GM21786 (cell line): ENCODE data around the gene PDE6D.
"Not testable (repeated sequence)": the region's sequence is repeated elsewhere in the genome, so short reads cannot be mapped to it uniquely, and the experiment has no call there.

ENCODE experiments used
- ATAC-seq: cut with Tn5 transposase; IDR thresholded peaks from one replicate; pipeline ENCODE4 v1.9.1; 2021; ENCODE audit not compliant: unreplicated experiment

The PDE6D gene

DNA sequence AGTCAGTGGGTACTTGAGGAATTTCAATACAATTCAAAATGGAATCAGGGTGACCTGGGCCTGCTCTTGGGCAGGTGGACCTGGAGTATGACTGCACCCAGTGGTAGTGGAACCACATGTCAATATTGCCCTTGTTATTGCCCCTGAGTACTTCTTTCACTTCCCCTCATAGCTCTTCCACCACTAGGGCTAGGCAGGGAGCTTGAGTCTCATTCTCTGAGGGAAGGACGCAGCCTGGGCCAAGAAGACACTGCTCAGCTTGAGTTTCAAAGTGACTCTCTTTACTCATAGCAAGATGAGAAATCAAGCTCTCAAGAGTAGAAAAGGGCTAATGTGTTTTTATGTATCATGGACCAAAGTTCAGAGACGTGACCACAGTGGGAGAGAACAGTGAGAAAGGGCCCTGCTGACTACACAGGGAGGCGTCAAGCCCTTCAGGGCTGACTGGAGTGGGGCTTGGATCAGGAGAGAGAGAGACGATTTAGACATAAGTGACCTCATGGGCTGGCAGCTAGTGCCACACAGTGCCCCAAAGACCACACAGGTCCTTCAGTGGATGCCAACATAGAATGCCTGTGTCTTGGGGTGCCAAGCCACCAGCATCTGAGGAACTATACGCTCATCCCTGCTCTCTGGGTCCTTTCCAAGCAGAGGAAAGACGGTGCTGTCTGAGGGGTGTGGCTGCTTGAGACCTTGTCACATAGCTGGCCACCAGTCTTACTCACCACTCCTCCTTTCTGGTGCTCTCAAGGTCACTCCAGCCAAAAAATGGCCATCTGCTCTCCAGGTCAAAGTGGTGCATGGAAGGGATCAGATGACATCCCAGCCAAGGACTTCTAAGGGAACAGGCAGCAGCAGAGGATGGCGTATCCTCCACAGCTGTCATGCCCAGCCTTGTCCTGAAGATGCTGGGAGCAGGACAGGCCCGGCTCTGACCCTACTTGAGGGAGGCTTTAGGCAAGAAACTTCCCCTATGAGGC, 59.8 kb downstream of the PDE6D start:
- peak; percentile 84 for ATAC-seq

GRCh38 chr2:231720292-231720986, 60.6 kb downstream of the PDE6D start:
- ATAC-seq: no peak

DNA sequence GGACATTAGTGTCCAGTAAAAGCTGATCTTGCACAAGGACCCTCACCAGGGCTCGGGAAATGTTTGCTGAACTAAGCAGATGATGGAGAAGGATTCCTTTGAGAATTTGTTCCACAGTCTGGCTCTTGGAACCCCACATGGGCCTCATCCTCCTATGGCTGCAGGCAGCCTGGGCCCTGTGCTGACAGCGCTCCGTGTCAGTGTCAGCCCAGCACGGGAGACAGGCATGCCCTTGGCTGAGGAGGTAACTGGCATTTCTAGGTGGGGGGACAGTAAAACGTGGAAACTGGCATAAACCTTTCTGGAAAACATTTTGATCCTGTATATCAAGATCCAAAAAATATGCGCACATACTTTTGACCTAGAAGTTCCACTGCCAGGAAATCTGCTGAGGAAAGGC, 62.3 kb downstream of the PDE6D start:
- no peak for ATAC-seq

DNA sequence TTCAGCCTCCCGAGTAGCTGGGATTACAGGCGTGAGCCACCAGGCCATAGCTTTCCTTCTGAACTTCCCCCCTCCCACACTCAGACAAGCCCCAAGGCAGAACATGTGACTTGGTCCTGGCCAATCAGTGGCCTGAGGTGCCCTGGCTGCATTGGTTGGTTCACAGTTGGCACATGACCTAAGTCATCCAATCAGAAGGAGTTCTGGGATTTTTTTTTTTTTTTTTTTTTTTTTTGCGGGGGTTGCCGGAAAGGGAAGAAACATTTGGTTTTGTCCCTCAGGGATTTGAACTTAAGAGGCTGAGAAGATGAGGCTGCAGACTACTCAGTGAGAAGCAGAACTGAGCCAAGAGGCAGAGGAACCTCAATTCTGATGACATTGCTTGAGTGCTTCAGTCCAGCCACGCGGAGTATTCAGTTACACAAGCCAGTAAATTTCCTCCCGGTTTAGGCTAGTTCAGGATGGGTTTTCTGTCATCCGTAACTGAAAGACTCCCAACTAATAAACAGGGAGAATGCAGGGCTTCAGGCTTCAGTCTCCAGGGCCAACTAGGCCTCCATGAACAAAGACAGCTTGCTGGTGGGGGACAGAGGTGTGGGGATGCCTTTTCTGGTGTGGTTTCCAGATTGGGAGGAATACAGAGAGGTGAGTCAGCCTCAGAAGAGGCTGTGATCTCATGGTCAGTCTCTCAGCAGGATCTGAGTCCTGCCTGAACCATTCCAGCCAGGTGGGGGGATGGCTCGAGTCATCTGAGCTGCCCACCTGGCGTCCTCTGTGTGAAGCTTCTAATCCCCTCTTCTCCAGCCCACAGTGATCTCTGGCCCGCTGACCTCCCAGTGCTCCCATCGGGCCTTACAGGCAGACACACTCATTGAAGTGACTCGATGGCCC, 63.6 kb downstream of the PDE6D start:
- peak; percentile 36 for ATAC-seq

GRCh38 chr2:231716666-231717280, 64.3 kb downstream of the PDE6D start:
- ATAC-seq: no peak

- no peak for ATAC-seq
Observed at GRCh38 chr2:231715988-231716616, 65.0 kb downstream of the PDE6D start.

DNA sequence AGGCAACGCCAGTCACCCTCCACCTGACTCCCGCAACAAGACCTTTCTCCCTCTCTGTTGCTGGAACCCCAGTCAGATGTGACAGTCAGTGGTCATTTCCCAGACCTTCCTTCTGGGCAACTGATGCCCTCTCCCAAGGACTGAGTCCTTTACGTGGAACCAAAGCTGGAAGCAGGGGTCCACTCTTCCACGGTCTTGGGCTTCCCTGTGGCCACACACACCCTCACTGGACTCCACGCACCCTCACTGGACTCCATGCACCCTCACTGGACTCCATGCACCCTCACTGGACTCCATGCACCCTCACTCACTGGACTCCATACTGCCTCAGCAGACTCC, 65.6 kb downstream of the PDE6D start:
- no peak for ATAC-seq

GRCh38 chr2:231714639-231715498, 66.2 kb downstream of the PDE6D start:
- no peak for ATAC-seq

GRCh38 chr2:231713730-231714638, 67.1 kb downstream of the PDE6D start:
- ATAC-seq: no peak

DNA sequence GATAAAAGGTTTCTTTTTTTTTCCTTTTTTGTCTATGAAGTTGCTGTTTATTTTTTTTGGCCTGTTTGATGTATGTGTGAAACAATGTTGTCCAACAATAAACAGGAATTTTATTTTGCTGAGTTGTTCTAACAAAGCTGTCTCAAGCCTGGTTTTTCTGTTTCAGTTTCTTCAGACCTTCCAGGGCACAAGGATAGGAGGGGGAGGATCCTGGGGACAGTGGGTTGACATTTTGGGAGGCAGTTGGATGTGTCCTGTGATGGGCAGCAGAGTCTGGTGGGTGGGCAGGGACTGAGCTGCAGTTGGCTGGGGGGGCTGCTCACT, 67.7 kb downstream of the PDE6D start:
- ATAC-seq: not testable (repeated sequence)

DNA sequence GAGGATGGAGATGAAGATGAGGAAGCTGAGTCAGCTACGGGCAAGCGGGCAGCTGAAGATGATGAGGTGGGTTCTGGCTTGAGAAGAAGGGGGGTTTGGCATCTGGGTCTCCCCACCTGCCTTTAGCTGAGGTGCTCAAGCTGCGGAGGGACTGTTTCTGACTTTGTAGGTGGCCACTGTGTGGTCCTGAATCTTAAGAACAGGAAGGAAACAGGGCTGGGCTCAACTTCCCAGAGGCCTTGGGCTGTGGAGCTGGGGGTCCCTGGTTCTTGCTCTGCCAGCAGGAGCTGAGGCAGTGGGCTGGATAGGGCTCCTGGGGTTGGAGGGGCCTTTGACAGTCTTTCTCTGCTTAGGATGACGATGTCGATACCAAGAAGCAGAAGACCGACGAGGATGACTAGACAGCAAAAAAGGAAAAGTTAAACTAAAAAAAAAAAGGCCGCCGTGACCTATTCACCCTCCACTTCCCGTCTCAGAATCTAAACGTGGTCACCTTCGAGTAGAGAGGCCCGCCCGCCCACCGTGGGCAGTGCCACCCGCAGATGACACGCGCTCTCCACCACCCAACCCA, 68.5 kb downstream of the PDE6D start:
- not testable (repeated sequence) for ATAC-seq

- no peak for ATAC-seq
Observed at GRCh38 chr2:231711677-231712450, 69.2 kb downstream of the PDE6D start.

DNA sequence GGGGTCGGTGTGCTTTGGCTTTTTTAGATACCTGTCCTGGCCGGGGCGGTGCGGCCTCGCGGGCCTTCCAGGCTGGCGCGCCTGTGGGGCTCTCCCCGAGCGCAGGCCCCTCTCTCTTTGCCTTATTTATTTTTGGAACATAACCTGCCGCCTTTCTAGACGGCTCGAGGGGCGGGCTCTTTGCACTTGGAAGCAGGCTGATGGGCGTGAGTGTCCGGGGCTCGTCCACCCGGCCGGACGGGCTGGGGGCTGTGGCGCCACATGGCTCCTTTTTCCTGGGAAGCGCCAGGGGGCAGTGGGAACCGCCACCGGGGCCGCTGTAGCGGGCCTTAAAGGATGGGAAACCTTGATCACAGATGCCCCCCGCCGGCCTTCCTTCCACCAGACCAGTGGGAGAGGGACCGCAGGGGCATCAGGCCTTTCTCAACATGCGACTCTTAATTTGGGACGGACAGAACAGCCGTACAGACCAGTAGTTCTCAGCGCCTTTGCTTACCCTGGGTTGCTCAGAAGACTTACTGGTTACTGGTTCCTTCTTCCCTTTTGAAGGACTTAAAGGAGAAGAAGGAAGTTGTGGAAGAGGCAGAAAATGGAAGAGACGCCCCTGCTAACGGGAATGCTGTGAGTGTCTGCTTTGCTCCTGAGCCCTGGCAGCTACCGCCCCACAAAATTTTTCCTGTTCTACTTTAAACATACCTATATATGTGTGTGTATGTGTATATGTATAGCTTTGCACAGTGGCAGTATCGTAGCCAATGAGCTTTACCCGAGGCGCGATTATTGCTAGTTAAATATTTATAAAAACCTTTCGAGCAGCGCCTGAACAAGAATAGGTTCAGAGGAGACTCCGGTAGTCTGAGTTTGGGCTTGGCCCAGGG, 70.0 kb downstream of the PDE6D start:
- ATAC-seq: no peak

GRCh38 chr2:231709981-231710798, 70.9 kb downstream of the PDE6D start:
- ATAC-seq: peak; percentile 9

DNA sequence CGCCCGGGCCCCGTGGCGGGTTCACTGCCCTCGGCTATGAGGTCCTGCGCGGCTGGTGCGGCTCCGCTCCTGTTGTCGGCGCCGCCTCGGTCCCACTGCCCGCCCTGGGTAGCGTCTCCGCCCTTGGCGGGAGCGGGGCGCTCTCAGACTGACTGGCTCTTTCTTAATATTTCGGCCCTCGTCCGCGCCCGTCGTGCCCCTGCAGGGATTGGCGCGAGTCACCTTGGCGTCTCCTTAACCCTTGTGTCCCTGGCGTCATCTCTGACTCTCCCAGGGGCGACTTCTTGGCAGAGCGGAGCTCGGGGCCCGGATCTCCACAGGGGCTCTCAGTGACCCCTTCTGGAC, 71.5 kb downstream of the PDE6D start:
- ATAC-seq: no peak
